ENCODE measurements around the gene PLCG2. TPM values are rescaled to one million over a fixed set of nuclear protein-coding genes. Genes with fewer than 3 reads are reported as not detected.
A peak's percentile ranks its signal among the peaks of the same experiment; 100 is the strongest.

PLCG2 gene
- total and polyA plus RNA-seq, 2 of the 8 experiments (the other 6 are each of a cell fraction or from before 2014, with no cell fraction given): 6.1 to 6.9 TPM

DNA sequence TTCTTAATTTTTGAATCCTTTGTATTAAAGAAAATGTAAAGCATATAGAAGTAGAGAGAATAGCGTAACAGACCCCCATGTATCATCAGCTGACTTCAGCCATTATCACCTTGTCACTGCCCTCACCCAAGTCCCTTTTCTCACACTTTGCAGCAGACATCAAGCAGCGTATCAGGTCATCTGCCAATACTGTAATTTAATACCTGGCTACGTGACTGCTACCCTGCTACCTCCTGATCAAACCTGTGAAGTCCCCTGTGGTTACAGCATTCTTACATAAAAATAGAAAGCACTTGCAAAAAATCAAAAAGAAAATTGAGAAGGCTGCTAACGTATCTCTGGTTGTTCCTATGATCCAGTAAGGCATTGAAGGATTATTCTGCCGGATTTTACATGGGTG, 96.4 kb downstream of the PLCG2 start:
- DNase-seq (ENCODE audit: low read depth in 1 of 2, low spot score in 2 of 2): no peak
- Histone ChIP-seq H3K79me1 (ENCODE audit: low read depth, low read length) (no peaks in the 10 kb centered on the region), H3K9ac (replicated peaks in 1 of 4; ENCODE audit: extremely low read depth in 1 of 4, low read depth in 3 of 4, low read length in 3 of 4) (no peak overlapping the region), H3K56ac (replicated peaks; ENCODE audit: insufficient read length, low read depth, low read length) (no peak overlapping the region), H3K79me2 (ENCODE audit: control insufficient read depth in 1 of 2, insufficient read depth in 2 of 2, low read length in 2 of 2) (no peaks in the 10 kb centered on the region), H2BK5ac (ENCODE audit: low read depth, low read length) (no peak overlapping the region), H2BK15ac (ENCODE audit: low read length) (peak overlapping the region; percentile 49; the same call in 1 of the 2 replicates), H2BK20ac (ENCODE audit: low read length) (no peak overlapping the region), H2BK12ac (ENCODE audit: low read depth, low read length) (no peak overlapping the region), H3K23ac (ENCODE audit: insufficient read length) (no peak overlapping the region), H2AK5ac (ENCODE audit: low read depth, low read length) (no peak overlapping the region), H3K4me1 (replicated peaks in 1 of 4; ENCODE audit: control insufficient read depth in 3 of 4, insufficient read depth in 4 of 4, low read length in 3 of 4) (peaks cover 6 to 19% (median 11%) of the 10 kb centered on the region in 4 experiments), H2BK120ac (replicated peaks; ENCODE audit: low read depth, low read length) (no peak overlapping the region), H4K8ac (ENCODE audit: extremely low read depth, insufficient read depth, low read length) (no peak overlapping the region), H3K14ac (ENCODE audit: insufficient read length) (no peak overlapping the region), H3K27ac (ENCODE audit: low read depth, low read length) (no peak overlapping the region), H3K36me3 (ENCODE audit: control insufficient read depth in 2 of 4, insufficient read depth in 4 of 4, low read length in 3 of 4) (no peaks in the 10 kb centered on the region), H4K20me1 (replicated peaks in 1 of 2; ENCODE audit: control insufficient read depth in 1 of 2, insufficient read depth in 2 of 2, low read length in 2 of 2) (no peaks in the 10 kb centered on the region), H3K4me2 (ENCODE audit: insufficient read depth in 1 of 2, low read depth in 2 of 2, low read length in 2 of 2) (peak overlapping the region in 1 of 2 experiments; percentile 13; a peak in 1 of 4 replicates), H4K5ac (ENCODE audit: insufficient read length, low read depth, low read length) (no peak overlapping the region), H3K4me3 (ENCODE audit: extremely low read depth in 1 of 4, insufficient read depth in 2 of 4, low read depth in 3 of 4, low read length in 4 of 4) (no peak overlapping the region), H3K27me3 (replicated peaks in 1 of 4; ENCODE audit: control insufficient read depth in 3 of 4, extremely low read depth in 1 of 4, insufficient read depth in 3 of 4, low read length in 3 of 4) (no peaks in the 10 kb centered on the region), H3K9me3 (ENCODE audit: insufficient read depth in 2 of 2, low read depth in 1 of 2, low read length in 1 of 2) (no peaks in the 10 kb centered on the region), H3K18ac (ENCODE audit: extremely low read depth, low read length) (no peak overlapping the region), H2AFZ (ENCODE audit: low read length) (no peak overlapping the region), H3K23me2 (ENCODE audit: low read depth, low read length) (no peaks in the 10 kb centered on the region), H3K4ac (replicated peaks; ENCODE audit: insufficient read length, low read depth, low read length) (no peak overlapping the region), H4K91ac (replicated peaks; ENCODE audit: insufficient read length, low read length) (no peak overlapping the region)
- ChIA-PET POLR2A (ENCODE audit: partially characterized antibody) (no interaction called here), CTCF (ENCODE audit: partially characterized antibody) (interaction anchor here (0.9 to 6.5 kb wide), 18 partner anchors 11 to 146 kb away, joined by 3 to 78 read pairs (median 4); no protein-coding TSS in a partner anchor)
- 59% methylated on average over 5 of the region's 5 CpGs; no CpG with 5 or more reads in 1 of the 2 experiments for WGBS, 2 experiments (ENCODE audit: extremely low coverage in 1 of 2, insufficient coverage in 1 of 2, insufficient read length in 1 of 2, insufficient replicate concordance in 2 of 2, low coverage in 1 of 2, low lambda C conversion rate in 2 of 2, missing lambda C conversion rate in 1 of 2)
- FAIRE-seq: no peak
- no peak for TF ChIP-seq POLR2AphosphoS5 (IDR thresholded peaks at IDR 0.05; ENCODE audit: low read depth, low read length)
- no peak for TF ChIP-seq SIX5 (IDR thresholded peaks at IDR 0.05; ENCODE audit: low read depth, low read length)
- no peak for TF ChIP-seq SAP30 (IDR thresholded peaks at IDR 0.05; ENCODE audit: insufficient read depth, insufficient replicate concordance, low read length)
- no peak for TF ChIP-seq RBBP5 (IDR thresholded peaks at IDR 0.05; ENCODE audit: borderline replicate concordance, low read depth, low read length)
- no peak for TF ChIP-seq SIN3A (conservative IDR thresholded peaks at IDR 0.05 in 1 of 2, IDR thresholded peaks at IDR 0.05 in 1 of 2; ENCODE audit: low read depth in 1 of 2, low read length in 2 of 2)
- no peak for TF ChIP-seq EZH2 (IDR thresholded peaks at IDR 0.05; ENCODE audit: low read depth, low read length, severe bottlenecking)
- no peak for TF ChIP-seq MAFK (IDR thresholded peaks at IDR 0.05; ENCODE audit: low read depth, low read length)
- TF ChIP-seq KDM5A (IDR thresholded peaks at IDR 0.05; ENCODE audit: low read length): no peak
- TF ChIP-seq SP2 (IDR thresholded peaks at IDR 0.05; ENCODE audit: low read length): no peak
- no peak for TF ChIP-seq TAF7 (optimal IDR thresholded peaks at IDR 0.05; ENCODE audit: borderline replicate concordance, low read depth, low read length)
- TF ChIP-seq SP4 (IDR thresholded peaks at IDR 0.05; ENCODE audit: low read length): no peak
- no peak for TF ChIP-seq CREB1 (IDR thresholded peaks at IDR 0.05)
- TF ChIP-seq SRF (IDR thresholded peaks at IDR 0.05; ENCODE audit: low read depth, low read length): no peak
- TF ChIP-seq CHD2 (IDR thresholded peaks at IDR 0.05; ENCODE audit: low read length): no peak
- TF ChIP-seq JUND (IDR thresholded peaks at IDR 0.05; ENCODE audit: low read length): no peak
- TF ChIP-seq POLR2A (IDR thresholded peaks at IDR 0.05; ENCODE audit: control extremely low read depth in 1 of 2, low read depth in 2 of 2, low read length in 2 of 2): no peak
